ENCODE results near the gene SFXN1. TPM values are rescaled to one million over a fixed set of nuclear protein-coding genes. Genes with fewer than 3 reads are reported as not detected.

SFXN1 gene
- total RNA-seq, 1 donor from 2014 or later, result 83.7 TPM

GRCh38 chr5:175576096-175576495 is 97.7 kb downstream of the SFXN1 start:
- H3K9me3 Mint-ChIP-seq (ENCODE audit: low read depth), result no peaks in the 10 kb centered on the region
- H3K27me3 Mint-ChIP-seq, result peaks cover 29% of the 10 kb centered on the region
- no peaks in the 10 kb centered on the region for H3K4me1 Mint-ChIP-seq (ENCODE audit: low read depth)
- no peak overlapping the region for H3K4me3 Mint-ChIP-seq (ENCODE audit: low read depth)
- DNase-seq (ENCODE audit: low spot score, unreplicated experiment), result no peak
- H3K36me3 Mint-ChIP-seq (ENCODE audit: insufficient read depth), result no peaks in the 10 kb centered on the region
- TF ChIP-seq CTCF (IDR thresholded peaks at IDR 0.05; ENCODE audit: unreplicated experiment), result no peak
- H3K27ac Mint-ChIP-seq, result no peak overlapping the region

- no peak for DNase-seq (ENCODE audit: low spot score, unreplicated experiment)
- Mint-ChIP-seq H3K27ac (no peak overlapping the region), H3K27me3 (peaks cover 25% of the 10 kb centered on the region), H3K4me1 (ENCODE audit: low read depth) (no peaks in the 10 kb centered on the region), H3K36me3 (ENCODE audit: insufficient read depth) (no peaks in the 10 kb centered on the region), H3K4me3 (ENCODE audit: low read depth) (no peak overlapping the region), H3K9me3 (ENCODE audit: low read depth) (no peaks in the 10 kb centered on the region)
- no peak for TF ChIP-seq CTCF (IDR thresholded peaks at IDR 0.05; ENCODE audit: unreplicated experiment)
These were observed 98.2 kb downstream of the SFXN1 start for GRCh38 chr5:175576591-175576990.

Other genes starting within 250 kb of the SFXN1 start
- not detected in 2 replicates for gene DRD1, start 34.4 kb upstream of the SFXN1 start, total RNA-seq
- gene HRH2, start 179.5 kb downstream of the SFXN1 start, total RNA-seq, result 1.2 and 1.5 TPM in 2 replicates

Measured in progenitor cell of endocrine pancreas (in vitro differentiated cells).